GM12878 (cell line): ENCODE data around the gene PTGR2. TPM values are rescaled to one million over a fixed set of nuclear protein-coding genes. Genes with fewer than 3 reads are reported as not detected.

ENCODE experiments used
- ATAC-seq: fragments of 200-7000 bp; cut with Tn5 transposase; 3 replicates; pipeline ENCODE4 v1.9.1; 2020; ENCODE audit warnings: mild to moderate bottlenecking, moderate library complexity
- BruUV-seq: library from RNA; stranded (reverse); fragments of 400-500 nt; replicated peaks from 2 replicates; lab custom pipeline; 2021; lab: Mats Ljungman, UMichigan
- CTCF ChIA-PET: fragments of 300-600 bp; sonication (Branson Sonifier 250); formaldehyde crosslinking; extraction: SDS; loops from one replicate; lab custom pipeline; 2021; ENCODE audit warnings: inconsistent platforms; lab: Yijun Ruan, JAX
- POLR2A ChIA-PET: fragments of 350-600 bp; formaldehyde crosslinking; extraction: SDS; loops from one replicate; lab custom pipeline; 2021; ENCODE audit warnings: inconsistent platforms; lab: Charles Lee
- RAD21 ChIA-PET: fragments of 300-600 bp; sonication (Branson Sonifier 250); formaldehyde crosslinking; loops from one replicate; lab custom pipeline; 2023; ENCODE audit warnings: antibody characterized with exemption; ENCODE audit not compliant: unreplicated experiment; lab: Charles Lee
- SMC1A ChIA-PET: fragments of 300-600 bp; sonication (Branson Sonifier 250); formaldehyde crosslinking; loops from one replicate; lab custom pipeline; 2023; ENCODE audit not compliant: unreplicated experiment, uncharacterized antibody; lab: Charles Lee
- DNase-seq: peaks from one replicate; pipeline ENCODE4 v3.0.0-alpha.2; 2011; ENCODE audit warnings: low read depth, low spot score
- FAIRE-seq: peaks from 3 replicates; lab custom pipeline; 2011; peaks lifted over from hg19 to GRCh38; lab: Jason Lieb, UNC
- H2AFZ ChIP-seq: 2 replicates; pipeline ENCODE4 v1.6.0; 2011; ENCODE audit warnings: low read depth, low read length, control low read depth; ENCODE audit not compliant: control insufficient read depth
- H3K27ac ChIP-seq: 2 replicates; pipeline ENCODE4 v1.5.1; 2011; ENCODE audit warnings: control low read depth; ENCODE audit not compliant: control insufficient read depth, insufficient read depth
- H3K27me3 ChIP-seq, 2 experiments: replicated peaks in 1 of 2; 2 replicates each; pipeline versions ENCODE4 v1.6.0 to v1.6.1; 2011; ENCODE audit warnings: low read length in 1 of 2; ENCODE audit not compliant: control insufficient read depth in 2 of 2, insufficient read depth in 2 of 2
- H3K36me3 ChIP-seq, 2 experiments: 2 replicates each; pipeline ENCODE4 v1.5.1; 2011; ENCODE audit warnings: low read length in 1 of 2; ENCODE audit not compliant: control insufficient read depth in 2 of 2, insufficient read depth in 2 of 2
- H3K4me1 ChIP-seq: 2 replicates; pipeline ENCODE4 v1.6.1; 2011; ENCODE audit warnings: mild to moderate bottlenecking, low read length, moderate library complexity, mixed read lengths; ENCODE audit not compliant: control insufficient read depth, insufficient read depth
- H3K4me2 ChIP-seq: 2 replicates; pipeline ENCODE4 v1.6.0; 2011; ENCODE audit warnings: control low read depth; ENCODE audit not compliant: control insufficient read depth, insufficient read depth
- H3K4me3 ChIP-seq: fragments of 200-600 bp; sonication (generic); 2 replicates; pipeline ENCODE4 v1.5.1; 2016
- H3K79me2 ChIP-seq: 2 replicates; pipeline ENCODE4 v1.6.0; 2011; ENCODE audit warnings: low read length; ENCODE audit not compliant: control insufficient read depth, insufficient read depth
- H3K9ac ChIP-seq: 2 replicates; pipeline ENCODE4 v1.8.0; 2011; ENCODE audit warnings: low read length, control low read depth, mixed read lengths; ENCODE audit not compliant: control insufficient read depth, insufficient read depth
- H3K9me3 ChIP-seq: replicated peaks from 3 replicates; pipeline ENCODE4 v1.5.1; 2011; ENCODE audit warnings: mild to moderate bottlenecking, low read length; ENCODE audit not compliant: control insufficient read depth, insufficient read depth
- H4K20me1 ChIP-seq: 2 replicates; pipeline ENCODE4 v1.6.0; 2011; ENCODE audit not compliant: control insufficient read depth, insufficient read depth
- ATF2 ChIP-seq: IDR thresholded peaks from 2 replicates; pipeline ENCODE4 v1.6.1; 2012; ENCODE audit warnings: low read length, inconsistent platforms
- BCL11A ChIP-seq: IDR thresholded peaks from 2 replicates; pipeline ENCODE4 v1.6.1; 2011; ENCODE audit warnings: low read depth, low read length
- BHLHE40 ChIP-seq, 2 experiments: fragments of 450-650 bp in 1 of 2; IDR thresholded peaks; 2 replicates each; pipeline ENCODE4 v1.6.1; 2011 to 2017; ENCODE audit warnings: low read depth in 2 of 2, borderline replicate concordance in 1 of 2, improper control_type of control experiment in 1 of 2, low read length in 1 of 2, mild to moderate bottlenecking in 1 of 2
- CREB1 ChIP-seq: IDR thresholded peaks from 2 replicates; pipeline ENCODE4 v1.6.1; 2012; ENCODE audit warnings: low read depth, mild to moderate bottlenecking, inconsistent platforms
- CTCF ChIP-seq, 3 experiments: IDR thresholded peaks in 2 of 3; conservative IDR thresholded peaks in 1 of 3; 2 replicates each; pipeline ENCODE4 v1.5.1; 2011; ENCODE audit warnings: low read depth in 3 of 3, low read length in 3 of 3, mild to moderate bottlenecking in 3 of 3, control low read depth in 2 of 3, moderate library complexity in 2 of 3, inconsistent platforms in 1 of 3, mixed read lengths in 1 of 3; ENCODE audit not compliant: control insufficient read depth in 2 of 3, insufficient read depth in 1 of 3; ENCODE audit errors: extremely low read depth in 1 of 3
- DPF2 ChIP-seq: fragments of 450-650 bp; IDR thresholded peaks from 2 replicates; pipeline ENCODE4 v1.6.1; 2017; ENCODE audit warnings: mild to moderate bottlenecking
- EP300 ChIP-seq, 2 experiments: fragments of 150-350 bp in 1 of 2; IDR thresholded peaks; 2 replicates each; pipeline ENCODE4 v1.6.1; 2011 to 2012; ENCODE audit warnings: low read depth in 2 of 2, low read length in 2 of 2, borderline replicate concordance in 1 of 2, improper control_type of control experiment in 1 of 2, inconsistent platforms in 1 of 2; ENCODE audit not compliant: control insufficient read depth in 1 of 2
- GATAD2B ChIP-seq: fragments of 450-650 bp; conservative IDR thresholded peaks from 2 replicates; pipeline ENCODE4 v1.6.1; 2017; ENCODE audit warnings: low read depth, mild to moderate bottlenecking, moderate library complexity
- HCFC1 ChIP-seq: fragments of 150-350 bp; IDR thresholded peaks from 2 replicates; pipeline ENCODE4 v1.6.1; 2014; ENCODE audit warnings: low read length
- IRF5 ChIP-seq: fragments of 450-650 bp; IDR thresholded peaks from 2 replicates; pipeline ENCODE4 v1.6.1; 2017; ENCODE audit warnings: borderline replicate concordance
- JUNB ChIP-seq: IDR thresholded peaks from 2 replicates; pipeline ENCODE4 v1.6.1; 2016; ENCODE audit warnings: antibody characterized with exemption, mild to moderate bottlenecking
- MTA2 ChIP-seq: fragments of 450-650 bp; IDR thresholded peaks from 2 replicates; pipeline ENCODE4 v1.6.1; 2016; ENCODE audit warnings: low read depth, mild to moderate bottlenecking, moderate library complexity
- NBN ChIP-seq: fragments of 450-650 bp; IDR thresholded peaks from 2 replicates; pipeline ENCODE4 v1.6.1; 2016
- NFYB ChIP-seq: IDR thresholded peaks from 2 replicates; pipeline ENCODE4 v1.6.1; 2011; ENCODE audit warnings: low read depth, mild to moderate bottlenecking, low read length, improper control_type of control experiment, moderate library complexity; ENCODE audit not compliant: insufficient read depth
- RUNX3 ChIP-seq: IDR thresholded peaks from 2 replicates; pipeline ENCODE4 v1.6.1; 2012; ENCODE audit warnings: low read length, inconsistent platforms
- SMC3 ChIP-seq: IDR thresholded peaks from 2 replicates; pipeline ENCODE4 v1.6.1; 2011; ENCODE audit warnings: low read length, improper control_type of control experiment, borderline replicate concordance
- SPI1 ChIP-seq: IDR thresholded peaks from 2 replicates; pipeline ENCODE4 v1.6.1; 2011; ENCODE audit warnings: low read depth, mild to moderate bottlenecking, low read length, moderate library complexity, borderline replicate concordance; ENCODE audit not compliant: insufficient read depth
- WGBS: methylation state at CpG from one replicate; pipeline ENCODE4 v1.1.6; 2016; ENCODE audit warnings: low lambda C conversion rate; ENCODE audit not compliant: insufficient replicate concordance, insufficient coverage; ENCODE audit errors: missing lambda C conversion rate; 5-methylcytosine and 5-hydroxymethylcytosine counted together
- in situ Hi-C: fragments of 300-500 bp; cut with MboI; formaldehyde crosslinking; loops from 9 replicates; pipeline ENCODE4 v1.14.3; 2018; ENCODE audit warnings: mixed read lengths
- intact Hi-C: fragments of 100-400 bp; cut with micrococcal nuclease; formaldehyde crosslinking; loops from one replicate; pipeline ENCODE4 v1.14.2; 2022; ENCODE audit not compliant: unreplicated experiment
- polyA plus RNA-seq, 11 experiments: library from polyadenylated mRNA; depleted of rRNA in 4 of 11; unstranded in 6 of 11; stranded (reverse) in 5 of 11; fragments of >200 nt; fragmentation: Nextera tagmentation in 4 of 11; fragmentation: Illumina TruSeq in 1 of 11; extraction: Ambion mirVana in 4 of 11; extraction: Trizol in 1 of 11; gene quantifications; 1 replicate in 1 of 11; 2 replicates in 10 of 11; pipeline versions ENCODE4 v1.2.1 to v1.2.3, GENCODE V29; 2011 to 2016; ENCODE audit warnings: inconsistent platforms in 2 of 11, missing spikeins in 2 of 11, low read depth in 1 of 11
- total RNA-seq, 4 experiments: library from RNA; depleted of rRNA in 3 of 4; stranded (reverse); fragments of >200 nt in 3 of 4; fragmentation: Illumina TruSeq in 1 of 4; extraction: Trizol in 1 of 4; gene quantifications; 2 replicates each; pipeline versions ENCODE4 v1.2.1 to v1.2.3, GENCODE V29; 2013 to 2021

The PTGR2 gene
- total and polyA plus RNA-seq, 10 of the 15 experiments (the other 5 are each of a cell fraction or from before 2014, with no cell fraction given): 3.3 to 12.8 (median 8.4) TPM

- DNase-seq: peak; percentile 49
- 33% methylated on average over 9 of the region's 9 CpGs for WGBS
- no peaks in the 10 kb centered on the region for H3K27me3 ChIP-seq
- peak; percentile 95 for ATAC-seq
- H3K4me2 ChIP-seq: peak overlapping the region; percentile 55; the same call in 1 of the 2 replicates
- RAD21 ChIA-PET: interaction anchor here (0.6 to 2.3 kb wide), 19 partner anchors 17 to 261 kb away, joined by 3 to 12 read pairs (median 3); partner anchors contain the start of genes ACOT2 and PTGR2
- H2AFZ ChIP-seq: peak overlapping the region; percentile 73
- SMC1A ChIA-PET: interaction anchor here (0.8 to 10.7 kb wide), 14 partner anchors 12 to 327 kb away, joined by 3 to 155 read pairs (median 4); partner anchors contain the start of genes COQ6, FAM161B and PTGR2
- no peaks in the 10 kb centered on the region for H4K20me1 ChIP-seq
- in situ Hi-C loops (loop anchor here (5.0 kb wide), 1 partner anchor 87 kb away; no protein-coding TSS in a partner anchor), intact Hi-C loops (loop anchor here (5.0 kb wide), 1 partner anchor 42 kb away; no protein-coding TSS in a partner anchor)
- peak; percentile 94 for FAIRE-seq
- no peaks in the 10 kb centered on the region for H3K36me3 ChIP-seq
- no peak overlapping the region for H3K27ac ChIP-seq
- no TSS peak for BruUV-seq
- CTCF ChIA-PET: interaction anchor here (0.7 to 15.7 kb wide), 20 partner anchors 13 to 321 kb away, joined by 3 to 288 read pairs (median 4); partner anchors contain the start of genes COQ6, ENTPD5, FAM161B and PTGR2
- H3K9ac ChIP-seq: no peak overlapping the region
- H3K4me3 ChIP-seq: no peak overlapping the region
- no peaks in the 10 kb centered on the region; the same call in 1 of the 2 replicates for H3K79me2 ChIP-seq
- peaks cover 11% of the 10 kb centered on the region for H3K4me1 ChIP-seq
- H3K9me3 ChIP-seq: no peaks in the 10 kb centered on the region
- POLR2A ChIA-PET: interaction anchor here (0.5 to 2.0 kb wide), 9 partner anchors 10 to 585 kb away, joined by 3 to 10 read pairs (median 5); no protein-coding TSS in a partner anchor
- TF ChIP-seq NBN: peak; percentile 68; the same call in 1 of the 2 replicates
- peak; percentile 95 for TF ChIP-seq SPI1
- no peak for TF ChIP-seq IRF5
- peak; percentile 71 for TF ChIP-seq JUNB
- peak; percentile 29; the same call in 1 of the 2 replicates for TF ChIP-seq SMC3
- no peak for TF ChIP-seq GATAD2B
- TF ChIP-seq EP300 (IDR thresholded peaks at IDR 0.05; ENCODE audit: borderline replicate concordance in 1 of 2, control insufficient read depth in 1 of 2, low read depth in 2 of 2, low read length in 2 of 2): peak in 1 of 2 experiments; percentile 80; a peak in 2 of 4 replicates
- peak; percentile 59; the same call in 1 of the 2 replicates for TF ChIP-seq BCL11A
- peak; percentile 36; the same call in 1 of the 2 replicates for TF ChIP-seq ATF2
- TF ChIP-seq BHLHE40 (IDR thresholded peaks at IDR 0.05; ENCODE audit: borderline replicate concordance in 1 of 2, low read depth in 2 of 2, low read length in 1 of 2): peak; percentile 89 to 93
- TF ChIP-seq NFYB: no peak
- no peak for TF ChIP-seq HCFC1
- TF ChIP-seq MTA2: peak; percentile 78; the same call in 1 of the 2 replicates
- peak; percentile 63 for TF ChIP-seq RUNX3
- TF ChIP-seq CREB1: peak; percentile 82
- TF ChIP-seq CTCF (IDR thresholded peaks at IDR 0.05 in 2 of 3, conservative IDR thresholded peaks at IDR 0.05 in 1 of 3; ENCODE audit: control insufficient read depth in 2 of 3, extremely low read depth in 1 of 3, insufficient read depth in 1 of 3, low read depth in 3 of 3, low read length in 3 of 3): peak in 1 of 3 experiments; percentile 48; a peak in 2 of 6 replicates
- peak; percentile 41; the same call in 1 of the 2 replicates for TF ChIP-seq DPF2
Observed at GRCh38 chr14:73829526-73830431, 21.9 kb upstream of the PTGR2 start.
